ENCODE data around the gene TXLNB. TPM values are rescaled to one million over a fixed set of nuclear protein-coding genes. Genes with fewer than 3 reads are reported as not detected.

Gene TXLNB
- total and polyA plus RNA-seq, 2 of the 4 experiments (the other 2 are of a cell fraction): under 0.01 to 0.05 TPM

DNA sequence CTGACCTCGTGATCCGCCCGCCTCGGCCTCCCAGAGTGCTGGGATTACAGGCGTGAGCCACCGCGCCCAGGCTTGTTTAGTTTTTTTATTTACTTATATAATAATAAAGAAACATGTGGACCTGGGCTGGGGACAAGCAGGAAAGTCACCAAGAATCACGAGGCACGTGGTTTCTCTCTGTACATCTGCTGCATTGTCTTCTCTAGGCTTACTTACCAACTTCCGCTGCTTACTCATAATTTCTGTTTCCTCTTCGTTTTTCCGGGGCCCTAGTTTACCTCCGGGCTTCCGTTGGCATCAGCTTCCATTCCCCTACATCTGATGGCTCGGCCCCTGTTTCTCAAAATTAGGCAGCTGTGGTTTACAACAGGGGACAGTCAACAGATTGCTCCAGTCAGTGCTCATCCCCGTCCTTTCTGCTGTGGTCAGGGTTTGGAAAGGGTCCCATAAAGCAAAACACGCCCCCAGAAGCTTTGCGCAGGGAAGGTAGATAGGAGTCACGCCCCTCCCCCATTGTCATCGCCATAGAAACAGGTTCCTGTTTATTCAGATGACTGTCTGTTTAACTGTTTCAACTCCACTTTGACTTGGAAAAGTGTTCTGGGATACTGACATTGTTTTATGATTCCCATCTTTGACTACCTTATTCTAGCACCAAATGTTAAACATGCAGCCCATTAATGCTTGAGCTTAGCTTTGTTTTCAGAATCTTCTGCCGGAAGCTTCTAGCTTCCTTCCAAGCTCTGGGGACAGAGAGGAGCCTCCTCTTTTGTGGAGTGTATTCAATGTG lies 31.9 kb upstream of the TXLNB start:
- H3K4ac ChIP-seq (ENCODE audit: low read depth, low read length): peak overlapping the region; percentile 42
- peak overlapping the region; percentile 24; the same call in 1 of the 2 replicates for H4K5ac ChIP-seq (ENCODE audit: low read depth, low read length)
- peak overlapping the region; percentile 76 for H2AFZ ChIP-seq (replicated peaks; ENCODE audit: low read length, poor library complexity)
- no peak overlapping the region for H2AK9ac ChIP-seq (replicated peaks; ENCODE audit: low read depth, low read length, poor library complexity)
- ChIA-PET POLR2A (ENCODE audit: unreplicated experiment) (interaction anchor here (0.5 kb wide), 1 partner anchor 841 kb away, joined by 5 read pairs; no protein-coding TSS in a partner anchor), CTCF (interaction anchor here (0.6 kb wide), 1 partner anchor 127 kb away, joined by 3 read pairs; no protein-coding TSS in a partner anchor)
- peak overlapping the region; percentile 73 for H3K4me2 ChIP-seq (ENCODE audit: low read depth, low read length)
- intact Hi-C loops (cut with micrococcal nuclease) (no loop called here), in situ Hi-C loops (cut with MboI; ENCODE audit: low sequenced_read_pairs) (no loop called here), dilution Hi-C loops (cut with HindIII; ENCODE audit: low sequenced_read_pairs, unreplicated experiment) (no loop called here)
- no peaks in the 10 kb centered on the region for H3K27me3 ChIP-seq (ENCODE audit: control insufficient read depth, insufficient read depth, low read length)
- H3K14ac ChIP-seq (replicated peaks; ENCODE audit: low read depth, low read length): peak overlapping the region; percentile 5; the same call in 1 of the 2 replicates
- ATAC-seq (ENCODE audit: low read depth) (peak; percentile 77), DNase-seq (peak; percentile 75)
- peak overlapping the region; percentile 12 to 35; a peak in 2 of 4 replicates for H4K8ac ChIP-seq (ENCODE audit: low read depth in 2 of 2, low read length in 2 of 2)
- H3K27ac ChIP-seq (ENCODE audit: insufficient read depth, low read length): peak overlapping the region; percentile 12
- no peaks in the 10 kb centered on the region for H3K9me1 ChIP-seq (ENCODE audit: insufficient read depth, low read length)
- H3K9me3 ChIP-seq (ENCODE audit: control insufficient read depth, insufficient read depth, low read length): no peaks in the 10 kb centered on the region
- H3K79me1 ChIP-seq (ENCODE audit: low read depth in 1 of 2, low read length in 2 of 2): no peaks in the 10 kb centered on the region
- peak overlapping the region; percentile 14; the same call in 1 of the 2 replicates for H2BK120ac ChIP-seq (ENCODE audit: low read depth, low read length)
- no peak overlapping the region for H3K56ac ChIP-seq (ENCODE audit: extremely low read depth, insufficient read depth, low read length)
- no peak overlapping the region for H3K23ac ChIP-seq (ENCODE audit: low read depth, low read length)
- no peak overlapping the region for H2AK5ac ChIP-seq (ENCODE audit: low read depth, low read length)
- no peaks in the 10 kb centered on the region for H3K36me3 ChIP-seq (ENCODE audit: control insufficient read depth, insufficient read depth, low read length)
- peak overlapping the region; percentile 17; the same call in 1 of the 2 replicates for H2BK20ac ChIP-seq (ENCODE audit: low read depth, low read length)
- H3K9ac ChIP-seq (ENCODE audit: low read depth, low read length): no peak overlapping the region
- peak overlapping the region; percentile 0; the same call in 1 of the 2 replicates for H3K18ac ChIP-seq (ENCODE audit: low read depth, low read length)
- no peaks in the 10 kb centered on the region for H4K20me1 ChIP-seq (ENCODE audit: insufficient read depth, low read length)
- no peak overlapping the region; the same call in 2 of the 3 replicates for H2BK15ac ChIP-seq (ENCODE audit: low read depth, low read length)
- H4K91ac ChIP-seq (ENCODE audit: insufficient read depth, low read depth, low read length): no peak overlapping the region
- BruUV-seq (replicated peaks): no TSS peak
- no peak overlapping the region for H2BK5ac ChIP-seq (ENCODE audit: low read depth, low read length, poor library complexity, severe bottlenecking)
- no CpG with 5 or more reads among the region's 21 CpGs for WGBS, 2 experiments (ENCODE audit: extremely low coverage in 2 of 2, insufficient read length in 1 of 2)
- no peak overlapping the region for H3K4me3 ChIP-seq (ENCODE audit: insufficient read depth, low read depth, low read length)
- peaks cover 3% of the 10 kb centered on the region; the same call in 1 of the 2 replicates for H3K4me1 ChIP-seq (ENCODE audit: control insufficient read depth, insufficient read depth, low read length)
- TF ChIP-seq, protein P1, sequence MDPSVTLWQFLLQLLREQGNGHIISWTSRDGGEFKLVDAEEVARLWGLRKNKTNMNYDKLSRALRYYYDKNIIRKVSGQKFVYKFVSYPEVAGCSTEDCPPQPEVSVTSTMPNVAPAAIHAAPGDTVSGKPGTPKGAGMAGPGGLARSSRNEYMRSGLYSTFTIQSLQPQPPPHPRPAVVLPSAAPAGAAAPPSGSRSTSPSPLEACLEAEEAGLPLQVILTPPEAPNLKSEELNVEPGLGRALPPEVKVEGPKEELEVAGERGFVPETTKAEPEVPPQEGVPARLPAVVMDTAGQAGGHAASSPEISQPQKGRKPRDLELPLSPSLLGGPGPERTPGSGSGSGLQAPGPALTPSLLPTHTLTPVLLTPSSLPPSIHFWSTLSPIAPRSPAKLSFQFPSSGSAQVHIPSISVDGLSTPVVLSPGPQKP (IDR thresholded peaks at IDR 0.05; ENCODE audit: borderline replicate concordance, low read depth, low read length): no peak
- TF ChIP-seq FOS (IDR thresholded peaks at IDR 0.05; ENCODE audit: low read depth, low read length) (no peak), CHD1 (IDR thresholded peaks at IDR 0.05; ENCODE audit: low read depth, low read length) (no peak), POLR2A (IDR thresholded peaks at IDR 0.05; ENCODE audit: low read depth, low read length) (no peak), RAD21 (IDR thresholded peaks at IDR 0.05; ENCODE audit: low read length) (no peak), SMC3 (IDR thresholded peaks at IDR 0.05; ENCODE audit: low read depth, low read length) (no peak), RCOR1 (IDR thresholded peaks at IDR 0.05; ENCODE audit: insufficient replicate concordance, low read length) (no peak), CEBPB (IDR thresholded peaks at IDR 0.05; ENCODE audit: low read depth, low read length) (no peak), BHLHE40 (IDR thresholded peaks at IDR 0.05; ENCODE audit: low read depth, low read length) (no peak), RFX5 (IDR thresholded peaks at IDR 0.05; ENCODE audit: low read depth, low read length) (no peak), MXI1 (IDR thresholded peaks at IDR 0.05; ENCODE audit: borderline replicate concordance, low read depth, low read length) (no peak), MAZ (IDR thresholded peaks at IDR 0.05; ENCODE audit: borderline replicate concordance, low read depth, low read length) (no peak)
- TF ChIP-seq, protein P2, sequence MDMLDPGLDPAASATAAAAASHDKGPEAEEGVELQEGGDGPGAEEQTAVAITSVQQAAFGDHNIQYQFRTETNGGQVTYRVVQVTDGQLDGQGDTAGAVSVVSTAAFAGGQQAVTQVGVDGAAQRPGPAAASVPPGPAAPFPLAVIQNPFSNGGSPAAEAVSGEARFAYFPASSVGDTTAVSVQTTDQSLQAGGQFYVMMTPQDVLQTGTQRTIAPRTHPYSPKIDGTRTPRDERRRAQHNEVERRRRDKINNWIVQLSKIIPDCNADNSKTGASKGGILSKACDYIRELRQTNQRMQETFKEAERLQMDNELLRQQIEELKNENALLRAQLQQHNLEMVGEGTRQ (IDR thresholded peaks at IDR 0.05; ENCODE audit: low read depth, low read length): no peak
- TF ChIP-seq, protein P3, sequence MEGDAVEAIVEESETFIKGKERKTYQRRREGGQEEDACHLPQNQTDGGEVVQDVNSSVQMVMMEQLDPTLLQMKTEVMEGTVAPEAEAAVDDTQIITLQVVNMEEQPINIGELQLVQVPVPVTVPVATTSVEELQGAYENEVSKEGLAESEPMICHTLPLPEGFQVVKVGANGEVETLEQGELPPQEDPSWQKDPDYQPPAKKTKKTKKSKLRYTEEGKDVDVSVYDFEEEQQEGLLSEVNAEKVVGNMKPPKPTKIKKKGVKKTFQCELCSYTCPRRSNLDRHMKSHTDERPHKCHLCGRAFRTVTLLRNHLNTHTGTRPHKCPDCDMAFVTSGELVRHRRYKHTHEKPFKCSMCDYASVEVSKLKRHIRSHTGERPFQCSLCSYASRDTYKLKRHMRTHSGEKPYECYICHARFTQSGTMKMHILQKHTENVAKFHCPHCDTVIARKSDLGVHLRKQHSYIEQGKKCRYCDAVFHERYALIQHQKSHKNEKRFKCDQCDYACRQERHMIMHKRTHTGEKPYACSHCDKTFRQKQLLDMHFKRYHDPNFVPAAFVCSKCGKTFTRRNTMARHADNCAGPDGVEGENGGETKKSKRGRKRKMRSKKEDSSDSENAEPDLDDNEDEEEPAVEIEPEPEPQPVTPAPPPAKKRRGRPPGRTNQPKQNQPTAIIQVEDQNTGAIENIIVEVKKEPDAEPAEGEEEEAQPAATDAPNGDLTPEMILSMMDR (conservative IDR thresholded peaks at IDR 0.05; ENCODE audit: low read depth, low read length): no peak
